HG02970 (cell line): ENCODE data around the gene NDUFA7.
"Not testable (repeated sequence)": the region's sequence is repeated elsewhere in the genome, so short reads cannot be mapped to it uniquely, and the experiment has no call there.

Source experiments
- ATAC-seq: cut with Tn5 transposase; IDR thresholded peaks from one replicate; pipeline ENCODE4 v1.9.1; 2021; ENCODE audit warnings: mild to moderate bottlenecking, moderate library complexity, moderate number of reproducible peaks; ENCODE audit not compliant: unreplicated experiment, low FRiP score

The NDUFA7 gene

GRCh38 chr19:8342684-8343482 lies 21.7 kb upstream of the NDUFA7 start, which contains the start of gene KANK3:
TSS of gene KANK3 (minus strand) at chr19:8343262. CDS start at chr19:8337828, 5,434 bp downstream.
- ATAC-seq: no peak

DNA sequence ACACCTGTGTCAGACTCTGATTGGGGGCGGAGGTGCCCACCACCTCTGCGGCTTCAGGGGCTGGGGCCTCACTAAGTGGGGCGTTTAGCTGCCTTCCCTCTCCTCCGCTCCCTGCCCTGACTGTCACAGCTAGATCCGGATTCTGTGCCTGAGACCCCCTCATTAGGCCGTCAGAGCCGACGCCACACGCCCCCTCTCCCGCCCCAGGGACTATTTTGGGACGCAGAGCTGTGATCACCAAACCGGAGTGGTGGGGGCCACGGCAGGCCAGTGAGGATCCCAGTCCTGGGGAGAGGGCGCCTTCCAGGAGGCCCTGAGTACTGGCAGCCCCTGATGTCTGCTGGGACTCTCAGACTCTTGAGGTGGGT lies 21.1 kb upstream of the NDUFA7 start:
- ATAC-seq: no peak

- not testable (repeated sequence) for ATAC-seq
Measured at GRCh38 chr19:8341504-8341903, 20.3 kb upstream of the NDUFA7 start.

DNA sequence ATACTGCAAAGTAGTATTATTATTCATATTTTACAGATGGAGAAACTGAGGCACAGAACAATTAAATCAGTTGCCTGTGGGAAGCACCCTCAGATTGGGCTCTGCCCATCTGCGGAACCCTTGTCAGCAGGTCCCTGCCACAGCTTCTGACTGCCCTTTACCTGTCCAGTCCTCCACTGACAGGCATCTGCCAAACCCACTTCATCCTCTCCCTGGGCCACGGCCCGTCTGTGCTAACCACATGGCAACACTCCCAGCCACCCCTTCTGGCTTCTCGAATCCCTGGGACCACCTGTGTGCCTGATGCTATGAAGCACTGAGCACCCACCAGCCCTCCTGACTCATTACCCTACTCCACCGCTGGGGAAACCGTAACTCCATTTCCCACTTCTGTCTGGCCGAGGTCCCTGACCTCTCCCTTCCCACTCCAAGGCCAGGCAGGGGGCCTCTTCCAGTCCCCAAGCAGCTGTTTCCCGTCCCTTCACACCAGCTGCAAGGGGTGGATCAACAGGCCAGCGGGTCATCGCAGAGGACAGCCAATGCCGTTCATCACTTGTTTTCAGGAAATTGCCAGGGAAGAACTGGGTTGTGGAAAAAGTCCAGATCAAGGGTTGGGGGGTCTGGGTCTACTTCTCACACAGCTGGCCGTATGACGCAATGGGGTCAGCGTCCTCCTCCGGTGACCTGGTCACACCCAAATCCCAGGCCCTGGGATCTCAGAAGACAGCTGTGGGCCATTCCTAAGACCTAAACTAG lies 19.3 kb upstream of the NDUFA7 start:
- no peak for ATAC-seq

DNA sequence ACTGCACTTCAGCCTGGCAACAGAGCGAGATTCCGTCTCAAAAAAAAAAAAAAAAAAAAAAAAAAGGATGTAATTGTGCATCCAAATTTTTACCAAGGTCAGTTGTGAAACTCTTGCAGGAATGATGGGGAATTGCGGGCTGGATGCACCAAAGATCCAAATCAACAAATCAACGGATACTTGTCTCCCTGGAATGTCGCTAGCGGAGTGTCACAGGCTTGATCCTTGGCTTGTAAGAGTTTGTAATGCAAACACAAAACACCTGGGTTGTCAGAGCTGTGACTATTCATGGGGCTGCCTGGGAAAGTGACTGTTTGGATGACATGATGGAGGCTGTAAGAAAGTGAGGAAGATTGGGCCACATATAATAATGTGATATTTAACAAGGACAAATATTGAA lies 17.7 kb upstream of the NDUFA7 start:
- no peak for ATAC-seq

GRCh38 chr19:8337728-8338127 lies 16.6 kb upstream of the NDUFA7 start:
- no peak for ATAC-seq

GRCh38 chr19:8336660-8337059 lies 15.5 kb upstream of the NDUFA7 start:
- ATAC-seq: no peak

- ATAC-seq: no peak
Measured at GRCh38 chr19:8336072-8336569, 14.9 kb upstream of the NDUFA7 start.

DNA sequence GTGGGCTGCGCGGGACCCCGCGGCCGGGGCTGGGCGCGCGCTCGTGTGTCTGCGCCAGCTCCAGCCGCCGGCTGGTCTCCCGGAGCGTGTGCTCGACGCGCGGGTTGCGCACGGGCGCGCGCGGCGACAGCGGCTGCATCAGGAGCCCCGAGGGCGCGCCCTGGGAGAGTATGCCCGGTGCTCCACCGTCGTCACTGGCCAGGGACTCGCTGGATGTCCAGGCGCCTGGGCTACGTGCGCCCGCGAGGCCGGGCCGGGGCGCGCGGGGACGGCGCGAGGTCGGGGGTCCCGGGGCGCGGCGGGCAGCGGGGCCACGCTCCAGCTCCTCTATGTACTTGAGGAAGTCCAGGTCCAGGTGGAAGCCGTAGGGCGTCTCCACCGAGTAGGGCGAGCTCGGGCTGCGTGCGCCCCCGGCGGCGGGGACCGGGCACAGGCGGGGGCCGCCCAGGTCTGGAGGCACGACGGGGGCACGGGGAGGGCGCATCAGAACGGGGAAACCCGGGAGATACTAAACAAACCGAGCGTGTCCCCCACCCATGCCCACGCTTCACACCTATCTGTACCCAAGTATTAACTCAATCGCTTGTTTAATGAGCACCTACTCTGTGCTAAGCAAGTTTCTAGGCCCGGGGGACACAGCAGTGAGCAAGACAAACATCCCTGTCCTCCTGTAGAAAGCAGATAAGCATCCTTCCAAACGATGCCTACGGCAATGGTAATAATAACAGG lies 14.3 kb upstream of the NDUFA7 start:
- no peak for ATAC-seq

- ATAC-seq: no peak
Measured at GRCh38 chr19:8334458-8335342, 13.5 kb upstream of the NDUFA7 start.

DNA sequence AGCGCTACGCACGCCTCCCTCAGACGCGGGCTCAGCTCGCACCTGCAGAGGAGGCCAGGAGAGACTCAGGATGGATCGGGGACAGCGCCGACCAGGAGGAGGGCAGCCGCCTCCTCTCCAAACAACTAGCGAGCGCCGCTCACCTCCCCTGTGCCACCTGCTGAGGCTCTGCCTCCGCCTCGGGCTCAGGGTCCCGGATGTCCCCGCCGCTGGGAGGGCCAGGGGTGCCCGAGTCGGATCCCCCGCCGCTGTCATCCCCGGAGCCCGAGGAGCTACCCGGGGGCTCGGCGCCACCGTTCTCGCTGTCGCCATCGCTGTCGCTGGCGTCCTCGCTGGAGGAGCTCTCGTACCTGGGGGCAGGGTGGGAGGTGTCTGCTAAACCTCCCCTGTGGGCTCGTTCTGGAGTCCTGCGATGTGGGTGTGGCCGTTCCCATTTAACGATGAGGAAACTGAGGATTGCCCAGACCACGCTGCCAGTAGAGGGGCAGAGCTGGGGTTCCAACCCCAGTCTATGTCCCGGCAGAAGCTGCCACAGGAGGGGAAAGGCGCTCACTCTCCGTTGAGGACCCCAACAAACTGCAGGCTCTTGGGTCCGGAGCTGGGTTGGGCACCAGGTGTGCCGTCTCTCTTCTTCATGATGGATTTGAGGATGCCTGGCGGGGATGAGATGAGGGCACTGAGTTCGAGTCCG lies 12.7 kb upstream of the NDUFA7 start:
- no peak for ATAC-seq

GRCh38 chr19:8332976-8333766 lies 12.0 kb upstream of the NDUFA7 start:
- no peak for ATAC-seq

GRCh38 chr19:8331263-8331845 lies 10.2 kb upstream of the NDUFA7 start:
- no peak for ATAC-seq

DNA sequence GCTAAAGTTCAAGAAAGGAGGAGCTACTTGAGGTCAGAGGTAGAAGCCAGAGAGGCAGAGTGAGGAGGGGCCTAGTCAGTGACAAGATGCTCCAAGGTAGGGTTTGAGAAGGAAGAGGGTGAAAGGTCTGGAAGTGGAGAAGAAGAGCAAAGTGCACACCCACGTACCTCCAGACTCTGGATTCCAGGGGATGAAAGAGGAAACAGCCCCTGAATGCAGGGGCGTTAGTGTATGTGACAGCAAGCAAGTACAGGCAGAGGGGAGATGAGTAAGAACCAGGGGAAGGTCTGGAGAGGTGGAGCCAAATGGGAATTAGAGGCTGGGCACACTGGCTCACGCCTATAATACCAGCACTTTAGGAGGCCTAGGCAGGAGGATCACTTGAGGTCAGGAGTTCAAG lies 8.8 kb upstream of the NDUFA7 start:
- no peak for ATAC-seq

DNA sequence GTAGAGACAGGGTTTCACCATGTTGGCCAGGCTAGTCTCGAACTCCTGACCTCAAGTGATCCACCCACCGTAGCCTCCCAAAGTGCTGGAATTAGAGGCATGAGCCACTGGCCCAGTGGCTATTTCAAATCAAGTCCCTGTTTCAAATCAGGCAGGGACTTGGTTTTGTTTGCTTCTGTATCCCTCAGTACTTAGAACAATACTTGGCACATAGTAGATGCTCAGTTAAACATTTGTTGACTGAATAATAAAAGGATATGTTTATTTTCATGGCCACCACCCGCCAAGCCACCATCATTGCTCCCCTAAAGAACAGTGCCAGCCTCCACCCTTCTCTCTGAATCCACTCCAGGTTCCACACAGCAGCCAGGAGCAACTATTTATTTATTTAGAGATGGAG lies 4.3 kb upstream of the NDUFA7 start:
- no peak for ATAC-seq

GRCh38 chr19:8324186-8325050 lies 3.2 kb upstream of the NDUFA7 start:
- ATAC-seq: no peak

- no peak for ATAC-seq
Measured at GRCh38 chr19:8323781-8324185, 2.6 kb upstream of the NDUFA7 start.
